ENCODE results near the gene NUDT2.

NUDT2 gene

GRCh38 chr9:34371886-34372466, 42.6 kb downstream of the NUDT2 start:
- no peak for DNase-seq

GRCh38 chr9:34372467-34373011, 43.2 kb downstream of the NUDT2 start:
- DNase-seq, result no peak

- no peak for DNase-seq
These were observed 44.4 kb downstream of the NUDT2 start for GRCh38 chr9:34373749-34374148.

DNA sequence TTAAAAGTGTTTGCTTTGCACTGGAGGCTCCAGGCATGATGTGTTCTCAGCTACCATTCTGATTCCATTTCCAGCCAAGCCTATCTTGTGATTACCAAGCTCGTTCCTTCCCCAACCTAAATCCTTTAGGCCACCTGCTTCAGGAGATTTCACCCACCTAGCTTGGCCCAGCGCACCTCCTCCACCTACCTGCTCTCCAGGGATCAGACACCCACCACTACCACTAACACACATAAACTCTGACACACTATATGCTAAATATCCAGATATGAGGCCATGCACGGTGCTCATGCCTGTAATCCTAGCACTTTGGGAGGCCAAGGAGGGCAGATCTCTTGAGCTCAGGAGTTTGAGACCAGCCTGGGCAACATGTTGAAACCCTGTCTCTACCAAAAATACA, 45.0 kb downstream of the NUDT2 start:
- DNase-seq, result no peak

DNA sequence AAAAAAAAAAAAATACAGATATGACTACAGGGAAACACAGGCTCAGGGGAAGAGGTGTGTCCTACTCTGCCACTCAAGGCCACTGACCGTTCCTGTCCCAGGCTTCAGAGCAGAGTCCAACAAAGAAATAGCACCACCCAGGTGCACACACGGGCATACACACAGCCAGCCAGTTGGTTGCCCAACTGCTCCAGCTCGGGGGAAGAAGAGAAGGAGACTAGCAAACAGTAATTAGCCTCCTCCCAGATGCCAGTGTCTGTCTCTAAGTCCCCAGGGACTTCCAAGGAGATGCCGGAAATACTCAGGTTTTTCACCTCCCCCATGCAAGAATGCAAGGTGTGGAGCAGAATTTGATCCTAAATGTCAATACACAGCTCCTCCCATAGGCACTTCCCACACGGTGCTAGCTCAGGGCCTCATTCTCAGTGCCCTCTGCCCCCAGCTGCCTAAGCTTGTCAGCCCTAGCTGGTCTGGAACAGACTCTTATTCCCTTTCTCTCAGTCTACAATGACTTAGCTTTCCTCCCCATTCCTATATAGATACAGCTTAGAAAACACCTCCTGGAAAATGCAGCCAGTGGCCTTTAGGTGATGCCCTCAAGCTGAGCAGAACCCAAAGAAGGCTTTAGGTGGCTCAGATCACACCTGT, 45.7 kb downstream of the NUDT2 start:
- peak; percentile 10 for DNase-seq

DNA sequence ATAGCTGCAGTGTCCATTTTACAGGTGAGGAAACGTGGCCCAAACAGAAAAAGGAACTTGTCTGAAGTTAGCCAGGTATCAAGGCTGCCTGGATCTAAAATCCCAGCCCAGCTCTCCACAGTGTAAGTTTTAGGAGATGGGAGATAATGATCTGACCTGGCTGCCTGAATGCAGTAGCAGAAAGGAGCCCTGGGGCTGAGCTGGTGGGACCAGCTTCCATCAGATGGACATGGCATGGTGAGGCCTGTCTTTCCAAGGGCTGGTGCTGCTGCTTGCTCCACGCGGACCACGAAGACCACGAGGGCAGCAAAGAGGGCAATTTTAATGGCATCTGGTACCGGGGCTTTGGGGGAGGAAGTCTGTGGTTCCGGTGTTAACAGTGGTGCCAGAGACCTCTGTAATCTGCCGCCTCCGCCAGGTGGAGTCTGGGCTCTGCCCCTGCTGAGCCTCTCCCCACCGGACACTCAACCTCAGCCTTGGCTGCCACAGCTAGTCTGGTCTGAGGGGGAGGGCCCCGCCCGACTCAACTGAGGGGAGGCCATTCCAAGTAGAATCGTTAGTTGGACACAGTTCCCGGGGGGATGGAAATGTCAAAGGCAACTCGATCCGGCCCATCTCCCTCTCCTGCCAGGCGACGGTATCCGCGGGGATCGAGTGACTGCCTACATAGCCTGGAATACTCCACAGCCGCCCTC, 46.7 kb downstream of the NUDT2 start:
- peak; percentile 77 for DNase-seq

DNA sequence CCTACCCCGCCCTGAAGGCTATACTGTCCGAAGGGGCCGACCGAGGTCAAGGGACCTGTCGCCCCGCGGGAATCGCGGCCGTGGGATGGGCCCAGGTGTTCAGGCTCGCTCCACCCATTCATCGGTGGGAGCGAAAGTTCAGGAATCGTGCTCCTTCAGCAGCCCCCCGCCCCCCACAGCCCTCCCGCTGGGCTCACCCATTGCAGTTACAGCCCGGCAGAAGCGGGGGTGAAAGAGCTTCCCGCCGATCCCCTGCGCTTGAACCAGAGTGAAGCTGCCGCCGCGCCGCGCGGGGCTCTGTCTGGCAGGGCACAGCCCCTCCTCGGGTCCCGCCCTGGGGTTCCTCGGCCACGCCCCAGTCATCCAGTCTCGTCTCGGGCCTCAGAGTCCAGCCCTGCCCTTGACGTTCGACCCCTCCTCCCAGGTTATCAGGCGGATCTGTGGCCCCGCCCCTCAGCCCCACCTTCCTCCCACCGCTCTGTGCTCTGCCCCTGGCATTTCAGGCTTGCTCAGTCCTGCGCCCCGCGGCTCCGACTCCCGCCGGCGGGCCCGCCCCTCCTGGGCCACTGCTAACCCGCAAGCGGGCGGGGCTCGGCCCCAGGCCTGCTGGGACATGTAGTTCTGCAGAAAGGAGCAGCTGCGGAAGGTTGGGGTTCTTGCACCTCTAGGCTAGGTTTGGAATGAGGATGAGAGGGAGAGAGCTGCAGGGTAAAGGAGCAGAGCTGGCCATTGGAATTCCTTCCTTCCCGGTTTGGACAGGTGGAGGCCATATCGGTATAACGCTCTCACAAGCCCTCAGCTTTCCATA, 47.4 kb downstream of the NUDT2 start, which contains the start of gene MYORG:
MYORG (minus strand) TSS at position 303 of the 808 bp plus-strand sequence. CDS start 3,955 bp downstream, outside the sequence.
- DNase-seq, result peak; percentile 100

- DNase-seq, result no peak
These were observed 48.0 kb downstream of the NUDT2 start for GRCh38 chr9:34377404-34377746.

- no peak for DNase-seq
These were observed 49.1 kb downstream of the NUDT2 start for GRCh38 chr9:34378376-34379060.

DNA sequence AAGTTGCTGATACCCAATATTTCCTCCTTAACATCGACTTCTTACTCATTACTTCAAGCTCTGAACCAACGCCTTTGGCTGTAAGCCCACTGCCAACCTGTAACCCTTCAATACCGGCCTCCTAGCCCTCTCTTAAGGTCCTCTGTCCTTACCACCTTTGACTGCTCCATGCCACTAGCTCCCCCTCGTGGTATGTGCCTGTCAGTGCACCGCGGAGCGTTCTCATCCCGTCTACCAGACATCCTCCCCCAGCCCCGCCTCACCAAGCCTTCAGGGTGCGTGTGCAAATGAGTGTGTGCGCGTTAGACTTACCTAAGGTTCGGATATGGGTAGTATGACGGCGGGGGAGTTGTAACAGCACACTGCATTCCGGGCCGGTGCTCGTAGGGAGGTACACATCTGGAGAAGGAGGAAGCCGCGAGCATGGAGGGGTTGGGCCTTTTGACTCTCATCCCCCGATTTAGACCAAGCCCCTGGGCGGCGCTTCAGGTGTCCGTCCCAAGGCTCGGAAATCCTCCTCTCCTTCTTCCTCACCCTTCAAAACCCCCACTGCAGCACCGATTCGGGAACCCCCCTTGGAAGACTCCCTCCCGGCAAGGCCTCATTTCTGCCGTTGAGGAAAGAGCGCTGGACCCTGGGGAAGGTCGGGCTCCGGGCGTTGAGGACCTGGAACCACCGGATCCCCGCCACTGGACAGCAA, 50.1 kb downstream of the NUDT2 start:
- peak; percentile 91 for DNase-seq

- peak; percentile 39 for DNase-seq
These were observed 50.7 kb downstream of the NUDT2 start for GRCh38 chr9:34380034-34380510.

GRCh38 chr9:34380511-34381315, 51.3 kb downstream of the NUDT2 start:
- peak; percentile 87 for DNase-seq

GRCh38 chr9:34381323-34381722, 52.0 kb downstream of the NUDT2 start:
- DNase-seq, result peak; percentile 68

DNA sequence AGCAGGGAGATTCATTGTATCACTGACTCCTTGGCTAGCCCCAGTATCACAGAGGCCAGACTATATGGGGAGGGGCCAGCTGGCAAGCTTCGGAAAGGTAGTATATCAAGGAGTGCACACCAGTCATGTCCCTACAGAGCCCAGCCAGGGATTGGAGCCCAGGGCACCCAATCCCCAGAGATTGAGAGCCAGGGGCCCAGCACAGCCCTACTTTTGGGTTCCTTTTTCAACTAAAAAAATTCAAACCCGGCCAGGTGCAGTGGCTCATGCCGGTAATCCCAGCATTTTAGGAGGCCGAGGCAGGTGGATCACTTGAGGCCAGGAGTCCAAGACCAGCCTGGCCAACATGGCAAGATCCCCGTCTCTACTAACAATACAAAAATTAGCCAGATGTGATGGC, 52.7 kb downstream of the NUDT2 start:
- no peak for DNase-seq

GRCh38 chr9:34382879-34383278, 53.5 kb downstream of the NUDT2 start:
- DNase-seq, result no peak

- DNase-seq, result no peak
These were observed 54.5 kb downstream of the NUDT2 start for GRCh38 chr9:34383904-34384303.

DNA sequence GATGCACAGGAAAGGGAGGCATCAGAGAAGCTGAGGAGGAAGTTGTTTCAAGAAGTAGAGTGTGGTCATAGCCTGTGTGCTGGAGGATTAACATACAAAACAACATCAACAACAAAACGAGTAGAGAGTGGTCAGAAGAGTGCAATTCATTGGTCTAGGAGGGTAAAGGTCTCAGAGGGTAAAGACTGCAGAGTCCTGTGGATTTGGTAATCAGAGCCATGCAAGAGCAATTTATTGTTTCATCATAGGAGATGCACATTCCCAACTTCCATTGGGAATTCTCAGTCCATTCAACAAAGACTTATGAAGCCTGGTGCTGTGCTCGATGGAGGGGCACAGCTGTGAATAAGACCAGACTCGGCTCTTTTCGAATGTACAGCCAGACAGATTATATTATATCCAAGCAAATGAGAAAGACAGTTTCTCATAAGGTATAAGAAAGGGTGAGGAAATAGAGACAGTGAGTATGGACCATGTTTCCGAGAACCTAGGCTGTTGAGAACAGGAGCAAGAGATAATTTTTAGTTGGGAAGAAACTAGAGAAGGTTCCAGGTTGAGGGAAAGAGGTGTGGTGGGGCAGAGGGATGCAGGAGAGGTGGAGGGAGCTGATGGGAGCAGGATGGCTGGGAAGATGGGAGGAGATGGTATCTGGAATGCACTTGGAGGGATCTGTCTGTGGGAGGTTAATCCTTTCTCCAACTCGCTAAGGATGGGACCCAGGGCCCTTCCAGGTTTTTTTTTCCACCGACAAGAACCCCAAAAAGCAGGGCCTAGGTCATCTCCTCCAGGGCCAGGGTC, 55.2 kb downstream of the NUDT2 start:
- DNase-seq, result no peak

DNA sequence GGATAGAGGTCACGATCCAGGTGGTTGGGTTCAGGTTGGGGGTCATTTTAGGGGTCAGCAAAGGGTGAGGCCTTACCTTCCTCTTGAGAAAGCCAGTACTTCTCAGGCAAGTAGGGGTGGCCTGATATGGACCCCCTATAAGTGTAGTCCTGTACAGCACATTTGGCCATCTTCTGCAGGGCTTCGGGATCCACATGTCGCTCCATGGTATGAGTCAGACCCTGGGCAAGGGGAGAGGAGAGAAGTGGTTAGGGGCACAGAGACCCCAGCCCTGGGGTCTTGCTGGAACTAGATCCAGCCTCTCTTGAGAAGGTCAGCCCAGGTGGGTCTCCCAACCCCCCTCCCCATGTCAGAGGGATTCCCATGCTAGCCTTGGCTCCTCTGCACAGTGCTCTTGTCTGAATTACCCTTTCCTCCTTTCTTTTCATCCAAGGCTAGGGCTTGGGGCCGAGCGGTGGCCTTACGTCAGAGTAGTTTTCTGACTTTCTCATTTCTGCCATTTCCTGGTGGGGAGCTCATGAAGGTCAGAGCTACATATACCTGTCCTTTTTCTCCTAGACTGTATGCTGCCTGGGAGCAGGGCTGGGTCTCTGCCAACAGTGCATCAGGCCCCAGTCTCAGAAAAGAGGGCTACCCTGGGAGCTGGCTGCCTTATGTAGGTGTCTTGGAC, 56.3 kb downstream of the NUDT2 start:
- no peak for DNase-seq

DNA sequence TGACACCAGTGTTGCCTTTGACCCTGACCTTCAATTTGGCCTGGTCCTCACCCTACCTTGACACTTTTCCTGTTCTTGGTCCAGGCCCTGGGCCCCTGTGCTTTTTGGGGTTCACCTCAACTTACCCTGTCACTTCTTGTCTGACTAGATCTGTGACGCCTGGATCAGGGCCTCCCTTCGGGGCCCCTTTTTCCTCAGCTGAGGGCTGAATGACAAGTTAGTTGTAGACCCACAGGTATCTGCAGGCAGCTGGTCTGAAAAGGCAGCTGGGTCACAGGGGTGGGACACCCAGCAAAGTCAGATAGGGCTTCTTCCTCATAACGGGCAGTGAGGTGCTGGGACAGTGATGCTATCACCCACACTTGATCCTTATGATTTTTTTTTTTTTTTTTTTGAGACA, 57.3 kb downstream of the NUDT2 start:
- no peak for DNase-seq

All from NCI-H146 (cell line).